Activated naive CD8-positive, alpha-beta T cell treated with anti-CD3 and anti-CD28 coated beads for 36 hours (primary cell): ENCODE results near the gene PTPRE. TPM values are rescaled to one million over a fixed set of nuclear protein-coding genes. Genes with fewer than 3 reads are reported as not detected.
"Not testable (repeated sequence)": the region's sequence is repeated elsewhere in the genome, so short reads cannot be mapped to it uniquely, and the experiment has no call there.

ENCODE experiments used
- DNase-seq: peaks from one replicate; pipeline ENCODE4 v3.0.0; 2021
- H3K27ac Mint-ChIP-seq: one replicate; pipeline ENCODE4 v1.8.0; 2022; ENCODE audit warnings: mild to moderate bottlenecking, moderate library complexity, mixed read lengths
- H3K27me3 Mint-ChIP-seq: one replicate; pipeline ENCODE4 v1.8.0; 2022; ENCODE audit warnings: mild to moderate bottlenecking, mixed read lengths
- H3K36me3 Mint-ChIP-seq: one replicate; pipeline ENCODE4 v1.8.0; 2021; ENCODE audit warnings: mild to moderate bottlenecking, mixed read lengths
- H3K4me1 Mint-ChIP-seq: one replicate; pipeline ENCODE4 v1.8.0; 2021; ENCODE audit warnings: mixed read lengths
- H3K4me3 Mint-ChIP-seq: one replicate; pipeline ENCODE4 v1.8.0; 2022; ENCODE audit warnings: mild to moderate bottlenecking, moderate library complexity, mixed read lengths
- H3K9me3 Mint-ChIP-seq: one replicate; pipeline ENCODE4 v1.8.0; 2022; ENCODE audit warnings: mixed read lengths
- total RNA-seq, 2 experiments: library from RNA; stranded (reverse); gene quantifications; one replicate each; pipeline ENCODE4 v1.2.3, GENCODE V29; 2021

Gene PTPRE
- total RNA-seq, 2 experiments from 2014 or later: 21.9 to 26.7 TPM

DNA sequence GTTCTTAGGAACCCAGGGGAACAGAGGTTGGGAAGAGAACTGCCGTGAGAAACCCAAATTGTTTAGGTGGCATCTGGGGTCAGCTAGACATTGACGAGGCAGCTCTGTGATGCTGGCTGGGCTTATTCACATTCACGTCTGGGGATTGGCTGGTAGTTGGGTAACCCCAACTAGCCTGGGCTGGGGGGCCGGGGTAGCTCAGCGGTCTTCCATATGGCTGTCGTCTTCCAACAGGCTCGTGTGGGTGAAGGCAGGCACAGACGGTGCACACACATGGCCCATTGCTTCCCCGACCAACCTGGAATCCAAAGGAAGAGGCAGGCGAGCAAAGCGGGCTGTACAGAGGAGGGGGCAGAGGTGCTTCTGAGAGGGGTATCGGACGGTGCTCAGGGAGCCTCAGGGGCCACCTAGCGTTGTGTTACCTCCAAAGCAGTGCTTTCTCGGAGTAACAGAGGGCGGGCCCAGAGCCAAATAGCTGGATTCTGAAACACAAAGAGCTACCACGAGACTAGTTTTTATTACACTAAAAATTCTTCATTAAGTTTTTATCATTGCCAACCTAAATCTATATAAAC, 184.8 kb downstream of the PTPRE start:
- H3K4me3 Mint-ChIP-seq: no peak overlapping the region
- no peak for DNase-seq
- no peak overlapping the region for H3K27ac Mint-ChIP-seq
- H3K27me3 Mint-ChIP-seq: peaks cover 3% of the 10 kb centered on the region
- no peaks in the 10 kb centered on the region for H3K9me3 Mint-ChIP-seq
- H3K36me3 Mint-ChIP-seq: peaks cover 9% of the 10 kb centered on the region
- peaks cover 19% of the 10 kb centered on the region for H3K4me1 Mint-ChIP-seq

DNA sequence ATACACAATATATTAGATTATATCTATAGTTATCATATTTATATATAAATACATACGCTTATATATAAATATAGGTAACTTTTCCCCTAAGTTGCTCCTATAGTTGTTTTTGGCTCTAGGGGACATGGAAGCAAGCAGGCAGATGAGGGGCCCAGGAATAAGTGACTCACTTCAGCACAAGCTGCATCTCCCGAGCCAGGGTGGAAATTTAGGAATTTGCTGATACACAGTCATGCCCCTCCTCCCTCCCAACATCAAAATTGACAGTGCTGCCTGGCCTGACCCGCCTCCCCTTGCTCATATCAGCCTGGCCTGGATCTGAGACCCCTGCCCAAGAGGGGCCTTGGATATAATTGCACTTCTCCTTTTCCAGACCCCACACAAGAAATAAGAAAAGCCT, 185.6 kb downstream of the PTPRE start:
- H3K4me3 Mint-ChIP-seq: no peak overlapping the region
- H3K4me1 Mint-ChIP-seq: peaks cover 22% of the 10 kb centered on the region
- peaks cover 15% of the 10 kb centered on the region for H3K36me3 Mint-ChIP-seq
- no peak for DNase-seq
- H3K27ac Mint-ChIP-seq: no peak overlapping the region
- H3K9me3 Mint-ChIP-seq: no peaks in the 10 kb centered on the region
- peaks cover 3% of the 10 kb centered on the region for H3K27me3 Mint-ChIP-seq

DNA sequence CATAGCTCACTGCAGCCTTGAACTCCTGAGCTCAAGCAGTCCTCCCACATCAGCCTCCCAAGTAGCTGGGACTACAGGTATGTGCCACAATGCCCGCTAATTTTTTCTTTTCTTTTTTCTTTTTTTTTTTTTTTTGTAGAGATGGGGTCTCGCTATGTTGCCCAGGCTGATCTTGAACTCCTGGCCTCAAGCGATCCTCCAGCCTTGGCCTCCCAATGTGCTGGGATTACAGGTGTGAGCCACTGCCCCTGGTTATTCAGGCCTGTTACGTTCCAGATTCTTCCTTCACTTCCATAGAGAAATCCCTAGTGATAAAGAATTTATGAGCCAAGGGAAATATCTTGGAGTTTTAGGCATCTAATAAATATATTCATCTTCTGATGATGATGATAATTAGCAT, 187.7 kb downstream of the PTPRE start:
- H3K27me3 Mint-ChIP-seq, H3K4me3 Mint-ChIP-seq, H3K9me3 Mint-ChIP-seq, DNase-seq, H3K27ac Mint-ChIP-seq: not testable (repeated sequence)
- Mint-ChIP-seq H3K36me3 (peaks cover 32% of the 10 kb centered on the region), H3K4me1 (peaks cover 21% of the 10 kb centered on the region)

DNA sequence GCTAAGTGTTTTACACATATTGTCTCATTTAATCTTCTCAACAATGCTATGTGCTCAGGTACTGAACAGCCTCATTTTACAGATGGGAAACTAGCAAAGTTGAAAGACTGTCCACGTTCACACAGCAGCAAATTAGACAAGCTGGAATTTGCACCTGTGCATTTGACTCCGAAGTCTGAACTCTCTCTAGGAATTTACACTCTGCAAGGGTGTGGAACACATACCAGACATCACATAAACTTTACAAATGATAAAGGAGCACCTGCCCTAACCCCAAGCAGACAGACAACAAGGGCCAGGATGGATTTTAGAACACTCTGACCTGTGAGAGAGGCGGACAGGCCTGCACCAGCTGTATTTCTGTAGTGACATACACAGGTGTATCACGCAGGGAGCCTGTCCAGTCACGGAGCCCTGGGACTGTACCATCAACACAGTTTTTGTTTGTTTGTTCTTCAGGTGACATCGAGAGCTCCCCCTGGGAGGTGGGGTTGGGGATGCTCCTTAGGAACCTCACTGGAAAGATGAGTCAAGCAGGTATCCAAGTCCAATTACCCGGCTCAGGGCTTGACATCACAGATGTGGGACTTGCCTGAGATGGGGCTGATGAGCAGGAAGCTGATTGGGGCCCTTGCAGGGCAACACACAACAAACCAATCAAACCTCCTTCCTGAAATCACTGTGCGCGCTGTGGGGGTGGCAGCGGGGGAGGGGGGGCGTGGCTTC, 188.3 kb downstream of the PTPRE start:
- H3K27ac Mint-ChIP-seq: no peak overlapping the region

DNA sequence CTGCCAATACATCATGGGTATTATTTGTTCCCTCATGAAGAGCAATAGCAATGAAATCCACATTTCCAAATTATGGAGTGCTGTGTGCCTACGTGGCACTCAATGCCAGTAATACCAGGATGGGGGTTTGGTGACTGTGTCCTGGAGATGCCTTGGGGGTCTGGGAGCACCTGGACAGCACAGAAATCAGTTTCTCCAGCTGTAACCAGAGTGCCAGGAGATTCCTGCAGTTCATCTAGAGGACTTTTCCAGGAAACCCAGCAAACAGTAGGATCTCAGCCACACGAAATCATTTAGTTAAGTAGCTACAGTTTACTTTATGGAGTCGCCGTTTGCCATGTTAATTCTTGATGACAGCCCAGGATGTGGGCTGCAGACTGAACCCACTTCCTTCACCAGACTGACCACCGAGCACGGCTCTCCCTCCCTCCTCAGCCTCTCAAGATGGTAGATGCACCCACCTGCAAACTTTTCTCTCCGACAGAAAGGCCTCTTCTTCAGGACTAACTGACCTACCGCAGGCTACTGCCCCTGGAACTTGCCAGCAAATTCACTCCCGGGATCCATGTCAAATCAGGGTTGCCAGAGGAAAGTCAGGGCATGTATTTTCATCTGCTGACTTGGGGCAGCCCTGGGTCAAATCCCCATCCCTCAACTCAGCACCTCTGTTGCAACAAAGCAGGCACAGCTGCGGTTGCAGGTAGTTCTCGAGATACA, 189.0 kb downstream of the PTPRE start:
- peak overlapping the region; percentile 76 for H3K27ac Mint-ChIP-seq
- H3K27me3 Mint-ChIP-seq: no peaks in the 10 kb centered on the region
- H3K4me1 Mint-ChIP-seq: peaks cover 21% of the 10 kb centered on the region
- DNase-seq: peak; percentile 21
- H3K9me3 Mint-ChIP-seq: no peaks in the 10 kb centered on the region
- peaks cover 37% of the 10 kb centered on the region for H3K36me3 Mint-ChIP-seq
- peak overlapping the region; percentile 29 for H3K4me3 Mint-ChIP-seq

More for the DNA sequence above, 188.3 kb downstream of the PTPRE start:
- DNase-seq: peak; percentile 19
- Mint-ChIP-seq H3K4me3 (no peak overlapping the region), H3K9me3 (no peaks in the 10 kb centered on the region), H3K27me3 (peaks cover 3% of the 10 kb centered on the region), H3K36me3 (peaks cover 34% of the 10 kb centered on the region), H3K4me1 (peaks cover 21% of the 10 kb centered on the region)

DNA sequence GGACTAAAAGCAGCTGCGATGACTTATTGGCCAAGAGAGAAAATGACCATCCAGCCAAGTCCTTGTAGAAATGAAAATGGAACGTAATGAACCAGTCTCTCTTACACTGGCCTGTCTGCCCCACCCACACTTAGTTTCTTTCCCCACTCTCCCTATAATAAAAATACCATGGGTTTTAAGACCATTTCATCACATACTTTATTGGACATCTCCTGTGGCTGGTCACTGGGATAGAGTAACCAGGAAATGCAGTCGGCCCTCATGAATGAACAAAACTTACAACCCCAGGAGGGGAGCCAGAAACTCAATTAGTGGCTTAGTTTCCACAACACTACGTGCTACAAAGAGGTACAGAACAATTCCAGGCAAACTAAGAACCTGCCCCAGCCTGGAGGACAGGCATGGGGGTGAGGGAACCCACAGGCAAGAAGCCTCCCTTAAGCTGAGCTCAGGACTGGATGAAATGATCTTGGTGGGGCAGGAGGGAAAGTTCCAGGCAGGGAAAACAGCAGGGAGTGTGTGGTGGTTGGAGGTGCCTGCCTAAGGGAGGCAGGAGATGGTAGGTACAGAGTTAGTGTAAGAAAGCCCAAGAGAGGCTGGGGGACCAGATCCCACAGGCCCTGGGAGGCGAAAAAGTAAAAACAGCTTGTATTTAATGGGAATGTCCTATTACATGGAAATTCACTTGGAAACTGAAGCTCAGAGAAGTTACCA, 189.7 kb downstream of the PTPRE start:
- peaks cover 42% of the 10 kb centered on the region for H3K36me3 Mint-ChIP-seq
- H3K4me3 Mint-ChIP-seq: no peak overlapping the region
- H3K9me3 Mint-ChIP-seq: no peaks in the 10 kb centered on the region
- DNase-seq: no peak
- no peaks in the 10 kb centered on the region for H3K27me3 Mint-ChIP-seq
- no peak overlapping the region for H3K27ac Mint-ChIP-seq
- peaks cover 21% of the 10 kb centered on the region for H3K4me1 Mint-ChIP-seq

DNA sequence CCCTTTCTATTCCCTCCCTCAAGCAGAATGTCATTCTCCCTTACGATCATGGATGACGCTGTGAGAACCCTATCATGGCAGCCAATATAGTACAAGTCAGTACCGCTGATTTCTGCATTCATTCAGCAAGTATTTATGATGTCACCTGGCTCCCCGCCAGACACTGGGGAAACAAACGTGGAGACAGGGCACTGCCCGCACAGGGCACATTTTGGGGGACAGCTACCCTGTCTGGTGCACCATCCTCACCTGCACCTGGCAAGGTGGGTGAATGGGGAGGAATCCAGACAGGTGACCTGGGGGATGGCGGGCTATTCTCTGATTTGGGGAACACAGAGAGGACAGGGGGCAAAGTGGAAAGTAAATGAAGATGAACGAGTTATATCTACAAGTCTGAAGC, 190.9 kb downstream of the PTPRE start:
- DNase-seq: no peak
- H3K9me3 Mint-ChIP-seq: no peaks in the 10 kb centered on the region
- no peaks in the 10 kb centered on the region for H3K27me3 Mint-ChIP-seq
- H3K27ac Mint-ChIP-seq: no peak overlapping the region
- no peak overlapping the region for H3K4me3 Mint-ChIP-seq
- peaks cover 24% of the 10 kb centered on the region for H3K4me1 Mint-ChIP-seq
- H3K36me3 Mint-ChIP-seq: peaks cover 46% of the 10 kb centered on the region

DNA sequence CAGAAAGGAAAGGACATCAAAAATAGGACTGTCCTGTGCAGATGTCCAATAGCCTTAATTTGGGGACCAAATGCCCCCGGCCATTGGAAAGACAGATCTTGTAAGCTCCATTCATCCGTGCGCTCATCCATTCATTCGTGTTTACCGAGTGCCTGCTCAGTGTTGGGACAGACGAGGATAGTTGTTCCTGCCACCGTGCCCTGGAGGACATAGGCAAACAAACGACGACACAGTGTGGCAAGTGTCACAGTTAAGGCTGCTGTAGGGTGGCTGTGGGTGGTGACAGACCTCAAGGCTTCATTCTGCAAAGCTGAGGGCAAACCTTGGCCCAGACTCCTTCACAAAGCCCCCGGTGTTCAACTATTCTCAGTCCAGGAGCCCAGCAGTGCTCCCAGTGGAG, 191.7 kb downstream of the PTPRE start:
- Mint-ChIP-seq H3K4me1 (peaks cover 30% of the 10 kb centered on the region), H3K36me3 (peaks cover 54% of the 10 kb centered on the region), H3K4me3 (no peak overlapping the region), H3K27ac (no peak overlapping the region), H3K27me3 (no peaks in the 10 kb centered on the region), H3K9me3 (no peaks in the 10 kb centered on the region)
- DNase-seq: no peak

DNA sequence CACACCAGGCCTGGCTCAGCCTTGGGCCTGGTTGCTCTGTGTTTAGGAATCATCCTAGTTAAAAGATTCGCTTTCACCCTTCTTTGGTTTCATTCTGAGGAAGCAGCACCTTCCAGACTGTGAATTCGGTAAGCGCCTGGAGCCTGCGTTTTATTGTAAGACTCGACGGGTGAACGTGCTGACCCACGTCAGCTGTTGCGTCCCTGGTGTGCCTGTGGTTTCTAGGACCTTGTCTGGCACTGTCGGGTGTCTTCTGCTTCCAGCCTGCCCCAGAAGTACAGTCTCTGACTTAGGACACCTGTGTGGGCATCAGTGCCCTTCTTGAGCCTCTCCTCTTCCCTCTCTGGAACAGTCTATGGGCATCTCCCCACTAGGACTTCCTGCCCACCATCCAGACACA, 193.0 kb downstream of the PTPRE start:
- Mint-ChIP-seq H3K27ac (peak overlapping the region; percentile 39), H3K27me3 (no peaks in the 10 kb centered on the region), H3K36me3 (peaks cover 59% of the 10 kb centered on the region), H3K4me3 (no peak overlapping the region), H3K4me1 (peaks cover 36% of the 10 kb centered on the region), H3K9me3 (no peaks in the 10 kb centered on the region)
- DNase-seq: no peak

DNA sequence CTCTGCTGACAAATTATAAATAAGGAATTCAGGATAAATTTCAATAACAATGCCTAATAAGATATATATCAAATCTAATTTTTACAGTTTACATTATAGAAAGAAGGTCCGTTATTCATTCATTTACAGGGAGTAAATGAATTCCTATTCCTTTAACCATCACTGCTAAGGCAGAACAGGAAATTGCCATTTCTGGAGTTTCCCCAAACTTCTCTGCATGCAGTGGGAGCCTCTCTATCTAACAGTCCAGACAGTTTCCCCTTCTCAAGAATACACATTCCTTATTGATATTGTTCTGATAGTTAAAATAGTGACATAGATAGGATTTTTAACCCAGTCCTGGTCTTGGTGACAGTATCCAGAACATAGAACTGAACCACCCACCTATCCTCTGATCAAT, 195.0 kb downstream of the PTPRE start:
- H3K9me3 Mint-ChIP-seq: no peaks in the 10 kb centered on the region

DNA sequence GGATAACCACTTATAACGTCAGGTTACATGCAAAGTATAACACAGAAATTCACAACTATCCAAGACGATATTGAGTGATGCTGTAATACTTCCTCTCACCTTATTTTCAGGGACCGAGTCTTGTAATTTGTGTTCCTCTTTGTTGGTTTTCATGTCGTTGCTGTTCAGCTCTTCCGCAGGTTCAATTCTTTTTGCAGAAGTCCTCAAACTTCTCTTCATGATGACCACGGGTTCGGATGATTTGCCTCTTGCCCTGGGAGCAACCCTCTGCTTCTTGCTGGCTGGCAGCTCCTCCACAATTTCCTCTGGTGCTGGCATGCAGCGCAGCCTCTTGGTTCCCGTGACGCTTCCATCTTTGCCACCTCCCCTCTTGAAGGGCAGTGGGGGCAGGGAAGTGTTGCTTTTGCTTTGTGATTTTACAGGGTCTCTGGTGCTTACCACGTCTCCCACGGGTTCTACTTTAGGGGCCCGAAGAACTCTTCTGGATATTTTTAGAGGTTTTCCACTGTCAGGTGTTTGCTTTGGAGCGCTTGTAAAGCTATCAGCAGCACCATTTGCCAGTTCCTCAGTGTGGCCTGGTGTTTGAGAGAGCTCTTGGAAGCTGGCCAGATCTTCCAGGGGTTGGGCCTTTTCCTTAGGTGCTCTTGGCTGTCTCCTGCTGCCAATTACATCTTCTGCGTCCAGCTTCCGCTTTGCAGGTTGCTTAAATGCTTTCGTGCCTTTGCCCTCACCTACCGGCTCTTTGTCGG, 195.8 kb downstream of the PTPRE start:
- Mint-ChIP-seq H3K27me3 (no peaks in the 10 kb centered on the region), H3K9me3 (no peaks in the 10 kb centered on the region), H3K36me3 (peaks cover 42% of the 10 kb centered on the region), H3K27ac (no peak overlapping the region), H3K4me3 (no peak overlapping the region), H3K4me1 (peaks cover 16% of the 10 kb centered on the region)
- no peak for DNase-seq

More for the DNA sequence above, 195.0 kb downstream of the PTPRE start:
- Mint-ChIP-seq H3K27me3 (no peaks in the 10 kb centered on the region), H3K4me1 (peaks cover 19% of the 10 kb centered on the region), H3K27ac (no peak overlapping the region), H3K36me3 (peaks cover 48% of the 10 kb centered on the region), H3K4me3 (no peak overlapping the region)
- no peak for DNase-seq

DNA sequence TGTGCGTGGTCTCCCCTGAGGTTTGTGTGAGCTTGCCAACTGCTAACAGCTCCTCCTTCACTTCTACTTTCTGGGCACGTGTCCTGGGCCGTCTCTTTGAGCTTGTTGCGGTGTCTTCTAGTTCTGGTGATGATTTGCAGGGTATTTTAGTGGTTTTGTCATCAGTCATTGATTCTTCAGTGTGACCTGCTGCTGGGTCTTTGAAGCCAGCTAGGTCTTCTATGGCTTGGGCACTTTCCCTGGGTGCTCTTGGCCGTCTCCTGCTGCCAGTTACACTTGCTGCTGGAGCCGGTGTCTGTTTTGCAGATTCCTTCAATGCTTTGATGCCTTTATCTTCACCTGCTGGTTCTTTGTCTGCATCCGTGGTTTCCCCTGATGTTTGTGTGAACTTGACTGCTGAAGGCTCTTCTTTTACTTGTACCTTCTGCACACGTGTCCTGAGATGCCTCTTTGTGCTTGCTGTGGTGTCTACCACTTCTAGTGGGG, 196.4 kb downstream of the PTPRE start:
- no peak for DNase-seq
- no peak overlapping the region for H3K27ac Mint-ChIP-seq

DNA sequence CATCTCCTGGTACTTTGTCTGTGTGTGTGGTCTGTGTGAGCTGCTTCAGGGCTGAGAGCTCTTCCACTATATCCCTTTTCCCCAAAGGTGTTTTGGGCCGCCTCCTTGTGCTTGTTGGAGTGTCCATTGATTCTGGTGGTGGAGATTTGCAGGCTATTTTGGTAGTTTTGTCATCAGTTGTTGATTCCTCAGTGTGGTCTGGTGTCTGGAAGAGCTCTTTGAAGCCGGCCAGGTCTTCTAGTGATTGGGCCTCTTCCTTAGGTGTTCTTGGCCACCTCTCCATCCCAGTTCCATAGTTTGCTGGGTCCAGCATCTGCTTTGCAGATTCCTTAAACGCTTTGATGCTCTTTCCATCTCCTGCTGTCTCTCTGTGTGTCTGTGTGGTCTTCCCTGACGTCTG, 198.5 kb downstream of the PTPRE start:
- H3K27me3 Mint-ChIP-seq: no peaks in the 10 kb centered on the region
- no peak overlapping the region for H3K4me3 Mint-ChIP-seq
- H3K9me3 Mint-ChIP-seq: no peaks in the 10 kb centered on the region
- peaks cover 15% of the 10 kb centered on the region for H3K4me1 Mint-ChIP-seq
- H3K36me3 Mint-ChIP-seq: peaks cover 28% of the 10 kb centered on the region
- H3K27ac Mint-ChIP-seq: no peak overlapping the region
- no peak for DNase-seq

More for the DNA sequence above, 196.4 kb downstream of the PTPRE start:
- Mint-ChIP-seq H3K36me3 (peaks cover 36% of the 10 kb centered on the region), H3K4me1 (peaks cover 15% of the 10 kb centered on the region), H3K9me3 (no peaks in the 10 kb centered on the region), H3K4me3 (no peak overlapping the region), H3K27me3 (no peaks in the 10 kb centered on the region)

DNA sequence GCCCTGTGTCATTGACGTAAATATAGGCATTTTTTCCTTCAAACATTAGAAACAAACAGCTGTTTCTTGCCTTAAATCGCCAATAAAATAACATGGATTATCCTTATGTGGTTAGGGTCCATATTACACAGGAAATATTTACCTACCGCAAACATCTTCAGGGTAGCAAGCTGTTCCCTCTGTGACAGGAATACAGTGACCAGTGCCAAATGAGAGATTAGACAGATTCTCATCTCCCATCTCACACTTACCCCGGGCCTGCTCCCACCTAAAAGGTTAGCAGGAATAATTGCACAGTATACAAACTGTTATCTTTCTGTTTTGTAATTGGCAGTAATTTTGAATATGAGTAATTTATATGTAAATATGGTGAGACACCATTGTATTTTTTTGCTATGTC, 202.8 kb downstream of the PTPRE start:
- Mint-ChIP-seq H3K4me3 (no peak overlapping the region), H3K4me1 (no peaks in the 10 kb centered on the region), H3K27me3 (no peaks in the 10 kb centered on the region), H3K36me3 (peaks cover 43% of the 10 kb centered on the region), H3K27ac (no peak overlapping the region), H3K9me3 (no peaks in the 10 kb centered on the region)
- DNase-seq: no peak
